ENCODE results near the gene CACNA1E. TPM values are rescaled to one million over a fixed set of nuclear protein-coding genes. Genes with fewer than 3 reads are reported as not detected.

CACNA1E gene
- total and polyA plus RNA-seq, 2 of the 4 experiments (the other 2 are of a cell fraction), result not detected

GRCh38 chr1:181651276-181651675 is 168.0 kb downstream of the CACNA1E start:
- Histone ChIP-seq H4K20me1 (ENCODE audit: insufficient read depth, low read length) (no peaks in the 10 kb centered on the region), H3K79me1 (ENCODE audit: low read depth in 1 of 2, low read length in 2 of 2) (no peaks in the 10 kb centered on the region), H3K9ac (ENCODE audit: low read depth, low read length) (no peak overlapping the region), H3K9me1 (ENCODE audit: insufficient read depth, low read length) (no peaks in the 10 kb centered on the region), H2AK9ac (replicated peaks; ENCODE audit: low read depth, low read length, poor library complexity) (no peak overlapping the region), H3K4me1 (ENCODE audit: control insufficient read depth, insufficient read depth, low read length) (no peaks in the 10 kb centered on the region), H2AK5ac (ENCODE audit: low read depth, low read length) (no peak overlapping the region), H3K27me3 (ENCODE audit: control insufficient read depth, insufficient read depth, low read length) (no peaks in the 10 kb centered on the region), H2BK20ac (ENCODE audit: low read depth, low read length) (no peak overlapping the region), H3K27ac (ENCODE audit: insufficient read depth, low read length) (no peak overlapping the region), H3K4ac (ENCODE audit: low read depth, low read length) (no peak overlapping the region), H3K18ac (ENCODE audit: low read depth, low read length) (no peak overlapping the region), H3K23ac (ENCODE audit: low read depth, low read length) (no peak overlapping the region), H3K36me3 (ENCODE audit: control insufficient read depth, insufficient read depth, low read length) (no peaks in the 10 kb centered on the region), H2BK120ac (ENCODE audit: low read depth, low read length) (no peak overlapping the region), H2AFZ (replicated peaks; ENCODE audit: low read length, poor library complexity) (no peak overlapping the region), H3K9me3 (ENCODE audit: control insufficient read depth, insufficient read depth, low read length) (peaks cover 2% of the 10 kb centered on the region; the same call in 1 of the 2 replicates), H3K56ac (ENCODE audit: extremely low read depth, insufficient read depth, low read length) (no peak overlapping the region), H4K8ac (ENCODE audit: low read depth in 2 of 2, low read length in 2 of 2) (no peak overlapping the region), H3K4me3 (ENCODE audit: insufficient read depth, low read depth, low read length) (no peak overlapping the region), H2BK5ac (ENCODE audit: low read depth, low read length, poor library complexity, severe bottlenecking) (no peak overlapping the region), H2BK15ac (ENCODE audit: low read depth, low read length) (no peak overlapping the region), H4K91ac (ENCODE audit: insufficient read depth, low read depth, low read length) (no peak overlapping the region), H3K4me2 (ENCODE audit: low read depth, low read length) (no peak overlapping the region), H4K5ac (ENCODE audit: low read depth, low read length) (no peak overlapping the region), H3K14ac (replicated peaks; ENCODE audit: low read depth, low read length) (no peak overlapping the region)
- ATAC-seq (ENCODE audit: low read depth) (no peak), DNase-seq (no peak)
- intact Hi-C loops (cut with micrococcal nuclease) (no loop called here), dilution Hi-C loops (cut with HindIII; ENCODE audit: low sequenced_read_pairs, unreplicated experiment) (no loop called here), in situ Hi-C loops (cut with MboI; ENCODE audit: low sequenced_read_pairs) (no loop called here)
- WGBS, 2 experiments (ENCODE audit: extremely low coverage in 2 of 2, insufficient read length in 1 of 2), result no CpG with 5 or more reads among the region's 1 CpG
- ChIA-PET POLR2A (ENCODE audit: unreplicated experiment) (no interaction called here), CTCF (no interaction called here)
- TF ChIP-seq CHD1 (IDR thresholded peaks at IDR 0.05; ENCODE audit: low read depth, low read length) (no peak), MXI1 (IDR thresholded peaks at IDR 0.05; ENCODE audit: borderline replicate concordance, low read depth, low read length) (no peak), MAZ (IDR thresholded peaks at IDR 0.05; ENCODE audit: borderline replicate concordance, low read depth, low read length) (no peak), RFX5 (IDR thresholded peaks at IDR 0.05; ENCODE audit: low read depth, low read length) (no peak), BHLHE40 (IDR thresholded peaks at IDR 0.05; ENCODE audit: low read depth, low read length) (no peak), CTCF (conservative IDR thresholded peaks at IDR 0.05; ENCODE audit: low read depth, low read length) (no peak), USF2 (IDR thresholded peaks at IDR 0.05; ENCODE audit: low read depth, low read length) (no peak), NFE2L2 (IDR thresholded peaks at IDR 0.05; ENCODE audit: low read depth, low read length) (no peak), FOS (IDR thresholded peaks at IDR 0.05; ENCODE audit: low read depth, low read length) (no peak), RAD21 (IDR thresholded peaks at IDR 0.05; ENCODE audit: low read length) (no peak), CEBPB (IDR thresholded peaks at IDR 0.05; ENCODE audit: low read depth, low read length) (no peak), SMC3 (IDR thresholded peaks at IDR 0.05; ENCODE audit: low read depth, low read length) (no peak), ELK1 (IDR thresholded peaks at IDR 0.05; ENCODE audit: borderline replicate concordance, low read depth, low read length) (no peak)
- BruUV-seq (replicated peaks), result no TSS peak

All from IMR-90 (cell line).